ENCODE results near the gene TSPYL4.

TSPYL4 gene

GRCh38 chr6:116282698-116283097 is 28.8 kb upstream of the TSPYL4 start:
- in situ Hi-C loops (cut with MboI; ENCODE audit: low sequenced_read_pairs, unreplicated experiment), result loop anchor here (25.0 kb wide), 1 partner anchor 155 kb away; no protein-coding TSS in a partner anchor
- TF ChIP-seq CTCF (IDR thresholded peaks at IDR 0.05; ENCODE audit: borderline replicate concordance, control extremely low read depth, extremely low read depth, insufficient read depth, missing control alignments), result no peak
- DNase-seq (ENCODE audit: low spot score), result no peak

DNA sequence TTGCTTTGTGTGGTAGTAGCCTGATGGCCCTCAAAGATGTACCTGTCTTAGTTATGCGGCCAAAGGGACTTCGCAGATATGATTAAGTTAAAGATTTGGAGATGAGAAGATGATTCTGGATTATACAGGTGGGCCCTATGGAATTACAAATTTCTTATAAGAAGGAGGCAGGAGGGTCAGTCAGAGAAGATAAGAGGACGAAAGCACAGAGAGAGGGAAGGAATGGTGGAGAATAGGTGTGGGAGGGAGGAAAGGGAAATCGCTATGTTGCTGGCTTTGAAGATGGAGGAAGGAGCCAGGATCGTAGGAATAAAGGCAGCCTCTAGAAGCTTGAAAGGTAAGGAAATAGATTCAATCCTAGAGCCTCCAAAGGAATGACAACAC is 27.1 kb upstream of the TSPYL4 start:
- DNase-seq (ENCODE audit: low spot score), result no peak
- TF ChIP-seq CTCF (IDR thresholded peaks at IDR 0.05; ENCODE audit: borderline replicate concordance, control extremely low read depth, extremely low read depth, insufficient read depth, missing control alignments), result no peak
- in situ Hi-C loops (cut with MboI; ENCODE audit: low sequenced_read_pairs, unreplicated experiment), result loop anchor here (25.0 kb wide), 1 partner anchor 156 kb away; no protein-coding TSS in a partner anchor

GRCh38 chr6:116280161-116280932 is 26.5 kb upstream of the TSPYL4 start:
- TF ChIP-seq CTCF (IDR thresholded peaks at IDR 0.05; ENCODE audit: borderline replicate concordance, control extremely low read depth, extremely low read depth, insufficient read depth, missing control alignments), result no peak
- in situ Hi-C loops (cut with MboI; ENCODE audit: low sequenced_read_pairs, unreplicated experiment), result loop anchor here (25.0 kb wide), 1 partner anchor 157 kb away; no protein-coding TSS in a partner anchor
- no peak for DNase-seq (ENCODE audit: low spot score)

- peak; percentile 93 for DNase-seq (ENCODE audit: low spot score)
- in situ Hi-C loops (cut with MboI; ENCODE audit: low sequenced_read_pairs, unreplicated experiment), result loop anchor here (25.0 kb wide), 1 partner anchor 158 kb away; no protein-coding TSS in a partner anchor
- TF ChIP-seq CTCF (IDR thresholded peaks at IDR 0.05; ENCODE audit: borderline replicate concordance, control extremely low read depth, extremely low read depth, insufficient read depth, missing control alignments), result peak; percentile 3
Measured at GRCh38 chr6:116279232-116280160, 25.6 kb upstream of the TSPYL4 start, which contains the start of gene TSPYL1. TSPYL1 (minus strand) TSS chr6:116279930; CDS start chr6:116279830, 100 bp downstream.

DNA sequence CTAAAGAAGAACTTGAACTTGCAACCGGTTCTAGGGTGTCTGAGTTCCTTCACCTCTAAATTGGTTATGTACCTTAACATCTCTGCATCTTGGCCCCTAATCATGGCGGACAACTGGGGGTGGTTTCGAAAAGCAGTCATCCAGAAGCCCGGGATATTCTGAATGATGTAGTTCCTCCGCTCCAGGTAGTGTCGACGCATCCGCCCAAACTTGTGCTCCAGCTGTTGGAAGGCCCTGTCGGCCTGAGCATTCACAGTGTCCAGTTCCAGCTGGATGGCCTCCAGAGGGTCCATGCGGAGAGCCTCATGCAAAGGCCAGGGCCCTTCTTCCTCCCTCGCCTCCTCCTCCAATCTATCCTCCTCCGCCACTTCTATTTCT is 25.0 kb upstream of the TSPYL4 start:
- DNase-seq (ENCODE audit: low spot score), result no peak
- TF ChIP-seq CTCF (IDR thresholded peaks at IDR 0.05; ENCODE audit: borderline replicate concordance, control extremely low read depth, extremely low read depth, insufficient read depth, missing control alignments), result no peak
- in situ Hi-C loops (cut with MboI; ENCODE audit: low sequenced_read_pairs, unreplicated experiment), result loop anchor here (25.0 kb wide), 1 partner anchor 158 kb away; no protein-coding TSS in a partner anchor

DNA sequence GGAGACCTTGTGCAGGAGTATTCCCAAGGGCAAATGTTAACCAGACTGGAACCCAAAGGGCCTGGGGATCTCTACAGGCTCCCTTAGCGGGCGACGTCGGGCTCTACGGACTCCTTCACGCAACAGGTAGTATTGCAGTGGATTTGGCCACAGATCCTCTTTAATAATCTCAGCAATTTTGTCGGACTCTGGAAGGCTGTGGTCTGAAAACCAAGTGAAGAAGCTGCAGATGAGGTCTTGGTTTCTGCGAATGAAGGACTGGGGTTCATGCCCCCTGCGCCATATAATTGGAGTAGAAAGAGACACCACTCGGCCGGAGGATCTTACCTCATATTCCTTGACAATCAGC is 24.6 kb upstream of the TSPYL4 start:
- TF ChIP-seq CTCF (IDR thresholded peaks at IDR 0.05; ENCODE audit: borderline replicate concordance, control extremely low read depth, extremely low read depth, insufficient read depth, missing control alignments), result no peak
- DNase-seq (ENCODE audit: low spot score), result no peak
- in situ Hi-C loops (cut with MboI; ENCODE audit: low sequenced_read_pairs, unreplicated experiment), result loop anchor here (25.0 kb wide), 1 partner anchor 159 kb away; no protein-coding TSS in a partner anchor
